ENCODE measurements around the gene TGFBR3. TPM values are rescaled to one million over a fixed set of nuclear protein-coding genes. Genes with fewer than 3 reads are reported as not detected.

Gene TGFBR3
- total RNA-seq, 1 donor from 2014 or later = 0.60 TPM

DNA sequence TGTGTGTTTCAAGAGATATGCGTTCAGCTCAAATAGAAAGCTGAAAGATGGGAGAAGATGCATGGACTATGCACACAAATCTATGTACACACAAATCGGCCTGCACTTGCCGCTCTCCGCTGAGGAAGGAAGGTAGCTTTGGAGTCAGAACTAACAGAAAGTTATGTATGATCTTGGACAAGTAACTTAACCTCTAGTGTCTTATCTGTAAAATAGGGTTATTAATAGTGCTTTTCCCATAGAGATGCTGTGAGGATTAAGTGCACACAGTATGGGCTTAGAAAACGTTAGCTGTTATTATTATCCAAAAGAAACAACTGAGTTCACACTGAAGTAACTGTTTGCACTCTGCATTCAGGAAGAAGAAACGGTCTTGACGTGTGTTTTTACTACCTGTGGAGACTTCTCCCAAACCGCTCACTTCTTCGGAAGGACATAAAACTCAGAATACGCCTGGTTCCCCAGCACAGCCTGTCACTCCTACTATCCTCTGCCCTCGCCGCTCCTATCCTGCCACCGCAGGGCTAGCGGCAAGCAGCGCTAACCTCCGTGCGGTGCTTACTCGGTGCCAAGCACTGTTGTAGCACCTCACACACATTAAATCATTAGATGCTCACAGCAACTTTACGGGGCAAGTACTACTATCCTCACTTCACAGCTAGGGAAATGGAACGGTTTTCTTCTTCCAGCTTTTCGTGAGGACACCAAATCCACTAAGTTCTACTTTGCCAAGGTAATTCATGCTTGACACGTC is 1.3 kb downstream of the TGFBR3 start:
- Mint-ChIP-seq H3K27ac (no peak overlapping the region), H3K4me3 (peak overlapping the region; percentile 80), H3K36me3 (ENCODE audit: low read depth) (no peaks in the 10 kb centered on the region), H3K4me1 (peaks cover 20% of the 10 kb centered on the region), H3K27me3 (peaks cover 35% of the 10 kb centered on the region), H3K9me3 (no peaks in the 10 kb centered on the region)
- DNase-seq (no peak), ATAC-seq (ENCODE audit: low read depth) (no peak)
- ChIA-PET CTCF (interaction anchor here (0.6 kb wide), 1 partner anchor 1156 kb away, joined by 3 read pairs; no protein-coding TSS in a partner anchor), POLR2A (no interaction called here)
- TF ChIP-seq, protein P1, sequence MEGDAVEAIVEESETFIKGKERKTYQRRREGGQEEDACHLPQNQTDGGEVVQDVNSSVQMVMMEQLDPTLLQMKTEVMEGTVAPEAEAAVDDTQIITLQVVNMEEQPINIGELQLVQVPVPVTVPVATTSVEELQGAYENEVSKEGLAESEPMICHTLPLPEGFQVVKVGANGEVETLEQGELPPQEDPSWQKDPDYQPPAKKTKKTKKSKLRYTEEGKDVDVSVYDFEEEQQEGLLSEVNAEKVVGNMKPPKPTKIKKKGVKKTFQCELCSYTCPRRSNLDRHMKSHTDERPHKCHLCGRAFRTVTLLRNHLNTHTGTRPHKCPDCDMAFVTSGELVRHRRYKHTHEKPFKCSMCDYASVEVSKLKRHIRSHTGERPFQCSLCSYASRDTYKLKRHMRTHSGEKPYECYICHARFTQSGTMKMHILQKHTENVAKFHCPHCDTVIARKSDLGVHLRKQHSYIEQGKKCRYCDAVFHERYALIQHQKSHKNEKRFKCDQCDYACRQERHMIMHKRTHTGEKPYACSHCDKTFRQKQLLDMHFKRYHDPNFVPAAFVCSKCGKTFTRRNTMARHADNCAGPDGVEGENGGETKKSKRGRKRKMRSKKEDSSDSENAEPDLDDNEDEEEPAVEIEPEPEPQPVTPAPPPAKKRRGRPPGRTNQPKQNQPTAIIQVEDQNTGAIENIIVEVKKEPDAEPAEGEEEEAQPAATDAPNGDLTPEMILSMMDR (IDR thresholded peaks at IDR 0.05) = no peak
- intact Hi-C loops (cut with micrococcal nuclease) = loop anchor here (10.0 kb wide), 1 partner anchor 1030 kb away; no protein-coding TSS in a partner anchor

DNA sequence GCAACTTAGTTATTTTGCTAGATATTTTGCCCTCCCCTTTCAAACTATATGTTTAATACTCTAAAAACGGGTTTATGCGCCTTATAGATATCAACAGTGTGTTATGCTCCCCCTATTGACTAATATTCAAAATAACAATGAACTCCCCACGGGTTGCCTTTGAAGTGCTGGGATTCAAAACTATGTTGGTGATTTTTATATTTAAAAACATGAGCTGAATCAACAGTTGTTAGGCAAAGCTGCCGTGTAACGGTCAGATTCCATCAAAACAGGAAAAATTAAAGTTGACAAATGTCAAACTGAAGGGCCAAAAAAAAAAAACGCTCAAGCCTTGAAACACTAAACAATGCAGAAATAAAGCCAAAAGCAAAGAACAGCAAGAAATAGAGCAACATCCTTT is 2.5 kb downstream of the TGFBR3 start:
- no peaks in the 10 kb centered on the region for H3K9me3 Mint-ChIP-seq
- no peak overlapping the region for H3K4me3 Mint-ChIP-seq
- peaks cover 20% of the 10 kb centered on the region for H3K4me1 Mint-ChIP-seq
- DNase-seq (no peak), ATAC-seq (ENCODE audit: low read depth) (no peak)
- TF ChIP-seq, protein P1 (IDR thresholded peaks at IDR 0.05) = no peak
- ChIA-PET POLR2A (no interaction called here), CTCF (no interaction called here)
- no peaks in the 10 kb centered on the region for H3K36me3 Mint-ChIP-seq (ENCODE audit: low read depth)
- intact Hi-C loops (cut with micrococcal nuclease) = loop anchor here (10.0 kb wide), 1 partner anchor 1029 kb away; no protein-coding TSS in a partner anchor
- peaks cover 37% of the 10 kb centered on the region for H3K27me3 Mint-ChIP-seq
- no peak overlapping the region for H3K27ac Mint-ChIP-seq

DNA sequence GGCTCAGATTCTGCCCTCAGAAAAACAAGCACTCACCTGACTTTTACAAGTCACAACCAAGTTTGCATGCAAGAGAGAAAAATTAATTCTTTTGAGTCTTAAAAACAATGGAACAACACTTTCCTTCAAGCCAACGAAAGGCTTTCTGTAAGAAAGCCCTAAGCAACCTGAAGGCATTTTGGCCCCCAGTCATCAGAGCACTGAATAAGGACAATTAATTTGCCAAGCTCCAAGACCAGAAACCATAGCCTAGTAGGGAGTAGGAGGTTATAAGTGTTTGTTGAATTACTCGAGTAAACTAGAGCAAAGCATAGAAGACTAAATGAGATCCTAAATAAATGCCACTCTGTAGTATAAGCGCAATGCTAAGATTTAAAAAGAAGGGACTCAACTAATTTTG is 4.7 kb downstream of the TGFBR3 start:
- CTCF ChIA-PET = no interaction called here
- TF ChIP-seq, protein P1 (IDR thresholded peaks at IDR 0.05) = no peak
- H3K27ac Mint-ChIP-seq = no peak overlapping the region
- intact Hi-C loops (cut with micrococcal nuclease) = loop anchor here (10.0 kb wide), 1 partner anchor 1026 kb away; no protein-coding TSS in a partner anchor
- H3K4me1 Mint-ChIP-seq = peaks cover 15% of the 10 kb centered on the region
- POLR2A ChIA-PET = no interaction called here
- H3K27me3 Mint-ChIP-seq = peaks cover 36% of the 10 kb centered on the region
- no peaks in the 10 kb centered on the region for H3K9me3 Mint-ChIP-seq
- ATAC-seq (ENCODE audit: low read depth) (no peak), DNase-seq (no peak)
- no peaks in the 10 kb centered on the region for H3K36me3 Mint-ChIP-seq (ENCODE audit: low read depth)
- no peak overlapping the region for H3K4me3 Mint-ChIP-seq

DNA sequence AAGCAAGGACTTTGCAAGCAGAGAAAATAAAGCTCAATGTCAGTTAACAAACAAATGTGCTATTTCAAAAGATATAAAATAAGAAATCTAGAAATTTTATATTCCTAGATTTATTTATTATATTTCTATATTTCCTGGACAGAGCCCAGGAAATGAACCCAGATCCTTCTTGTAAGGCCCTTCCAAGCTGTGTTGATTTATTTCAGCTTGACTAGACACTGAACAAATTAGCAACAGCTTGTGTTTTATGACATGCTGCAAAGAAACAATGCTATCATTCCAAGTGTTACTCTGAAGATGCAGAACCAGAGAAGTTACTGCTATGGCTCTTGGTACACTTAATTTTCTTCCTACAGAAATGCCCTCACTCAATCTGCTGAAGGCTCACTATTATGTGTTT is 6.2 kb downstream of the TGFBR3 start:
- Mint-ChIP-seq H3K27me3 (peaks cover 37% of the 10 kb centered on the region), H3K9me3 (no peaks in the 10 kb centered on the region)
- intact Hi-C loops (cut with micrococcal nuclease) = loop anchor here (10.0 kb wide), 1 partner anchor 1025 kb away; no protein-coding TSS in a partner anchor

DNA sequence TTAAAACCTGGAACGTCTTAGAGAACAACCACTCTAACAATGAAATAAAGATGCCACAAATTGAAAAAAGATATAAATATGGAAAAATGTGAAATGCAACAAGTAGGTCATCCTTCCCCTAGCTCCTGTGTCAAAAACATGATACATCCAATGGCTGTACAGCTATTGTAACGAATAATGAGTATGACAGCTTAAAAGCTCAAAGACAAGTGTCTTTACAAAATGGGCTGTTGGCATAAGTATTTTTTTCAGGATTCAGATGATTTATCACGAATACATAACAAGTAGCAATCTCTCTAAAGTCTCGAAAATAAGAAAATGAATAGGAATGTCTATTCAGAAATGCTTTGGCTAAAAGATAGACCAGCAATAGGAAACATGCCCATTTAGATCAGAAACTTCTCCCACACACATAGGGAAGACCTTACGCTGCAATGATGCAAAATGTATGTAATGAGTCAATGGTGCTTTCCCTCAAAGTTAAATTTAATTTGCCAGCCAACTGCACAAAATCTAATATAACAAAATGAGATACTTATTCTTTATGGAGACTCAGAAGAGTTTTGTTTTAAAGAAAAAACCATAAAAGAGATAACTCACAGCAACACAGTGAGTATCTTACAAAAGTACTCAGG is 8.3 kb downstream of the TGFBR3 start:
- ATAC-seq (ENCODE audit: low read depth) (no peak), DNase-seq (no peak)
- TF ChIP-seq, protein P1 (IDR thresholded peaks at IDR 0.05) = no peak
- H3K9me3 Mint-ChIP-seq = no peaks in the 10 kb centered on the region
- no peak overlapping the region for H3K4me3 Mint-ChIP-seq
- H3K27ac Mint-ChIP-seq = no peak overlapping the region
- ChIA-PET POLR2A (no interaction called here), CTCF (no interaction called here)
- H3K36me3 Mint-ChIP-seq (ENCODE audit: low read depth) = no peaks in the 10 kb centered on the region
- peaks cover 21% of the 10 kb centered on the region for H3K27me3 Mint-ChIP-seq
- intact Hi-C loops (cut with micrococcal nuclease) = no loop called here
- no peaks in the 10 kb centered on the region for H3K4me1 Mint-ChIP-seq

More for the DNA sequence above, 6.2 kb downstream of the TGFBR3 start:
- ChIA-PET CTCF (no interaction called here), POLR2A (no interaction called here)
- H3K4me3 Mint-ChIP-seq = no peak overlapping the region
- peaks cover 7% of the 10 kb centered on the region for H3K4me1 Mint-ChIP-seq
- DNase-seq (no peak), ATAC-seq (ENCODE audit: low read depth) (no peak)
- no peak overlapping the region for H3K27ac Mint-ChIP-seq
- H3K36me3 Mint-ChIP-seq (ENCODE audit: low read depth) = no peaks in the 10 kb centered on the region
- TF ChIP-seq, protein P1 (IDR thresholded peaks at IDR 0.05) = no peak

Data from activated B cell treated with CpG ODN at 0.5 μM for 24 hours (primary cell).